ENCODE results near the gene ZFYVE9.
"Not testable (repeated sequence)": the region's sequence is repeated elsewhere in the genome, so short reads cannot be mapped to it uniquely, and the experiment has no call there.

Gene ZFYVE9

GRCh38 chr1:52127181-52128180, 14.4 kb upstream of the ZFYVE9 start:
- H3K9me3 ChIP-seq (ENCODE audit: control insufficient read depth, insufficient read depth, low read length): no peaks in the 10 kb centered on the region
- H3K4me3 ChIP-seq (ENCODE audit: low read depth, low read length): no peak overlapping the region
- H3K27me3 ChIP-seq (ENCODE audit: control insufficient read depth, insufficient read depth, low read length): no peaks in the 10 kb centered on the region
- no peaks in the 10 kb centered on the region for H3K36me3 ChIP-seq (ENCODE audit: control insufficient read depth, insufficient read depth, low read length)
- no peaks in the 10 kb centered on the region for H3K4me1 ChIP-seq (ENCODE audit: control insufficient read depth, insufficient read depth, low read length)
- no peak overlapping the region for H3K9ac ChIP-seq (ENCODE audit: low read depth, low read length)

- Histone ChIP-seq H3K4me3 (ENCODE audit: low read depth, low read length) (no peak overlapping the region), H3K9ac (ENCODE audit: low read depth, low read length) (no peak overlapping the region), H3K4me1 (ENCODE audit: control insufficient read depth, insufficient read depth, low read length) (peaks cover 5% of the 10 kb centered on the region)
Measured at GRCh38 chr1:52139817-52140540, 1.9 kb upstream of the ZFYVE9 start.

GRCh38 chr1:52140633-52141512, 1.0 kb upstream of the ZFYVE9 start:
- H3K4me3 ChIP-seq (ENCODE audit: low read depth, low read length): peak overlapping the region; percentile 93
- H3K36me3 ChIP-seq (ENCODE audit: control insufficient read depth, insufficient read depth, low read length): no peaks in the 10 kb centered on the region
- peaks cover 5% of the 10 kb centered on the region for H3K4me1 ChIP-seq (ENCODE audit: control insufficient read depth, insufficient read depth, low read length)
- H3K27me3 ChIP-seq (ENCODE audit: control insufficient read depth, insufficient read depth, low read length): peaks cover 16% of the 10 kb centered on the region
- no peak overlapping the region for H3K9ac ChIP-seq (ENCODE audit: low read depth, low read length)
- H3K9me3 ChIP-seq (ENCODE audit: control insufficient read depth, insufficient read depth, low read length): no peaks in the 10 kb centered on the region

More at GRCh38 chr1:52139817-52140540, 1.9 kb upstream of the ZFYVE9 start:
- Histone ChIP-seq H3K27me3 (ENCODE audit: control insufficient read depth, insufficient read depth, low read length) (peaks cover 16% of the 10 kb centered on the region), H3K9me3 (ENCODE audit: control insufficient read depth, insufficient read depth, low read length) (no peaks in the 10 kb centered on the region), H3K36me3 (ENCODE audit: control insufficient read depth, insufficient read depth, low read length) (no peaks in the 10 kb centered on the region)

- no peaks in the 10 kb centered on the region for H3K36me3 ChIP-seq (ENCODE audit: control insufficient read depth, insufficient read depth, low read length)
- H3K4me1 ChIP-seq (ENCODE audit: control insufficient read depth, insufficient read depth, low read length): peaks cover 5% of the 10 kb centered on the region
- peak overlapping the region; percentile 93 for H3K4me3 ChIP-seq (ENCODE audit: low read depth, low read length)
- H3K9ac ChIP-seq (ENCODE audit: low read depth, low read length): peak overlapping the region; percentile 90
- H3K27me3 ChIP-seq (ENCODE audit: control insufficient read depth, insufficient read depth, low read length): peaks cover 16% of the 10 kb centered on the region
- no peaks in the 10 kb centered on the region for H3K9me3 ChIP-seq (ENCODE audit: control insufficient read depth, insufficient read depth, low read length)
Measured at GRCh38 chr1:52142220-52143183, 613 bp downstream of the ZFYVE9 start.

- no peaks in the 10 kb centered on the region for H3K36me3 ChIP-seq (ENCODE audit: control insufficient read depth, insufficient read depth, low read length)
- H3K4me3 ChIP-seq (ENCODE audit: low read depth, low read length): no peak overlapping the region
- peaks cover 5% of the 10 kb centered on the region for H3K4me1 ChIP-seq (ENCODE audit: control insufficient read depth, insufficient read depth, low read length)
- H3K27me3 ChIP-seq (ENCODE audit: control insufficient read depth, insufficient read depth, low read length): peaks cover 10% of the 10 kb centered on the region
- no peak overlapping the region for H3K9ac ChIP-seq (ENCODE audit: low read depth, low read length)
- no peaks in the 10 kb centered on the region for H3K9me3 ChIP-seq (ENCODE audit: control insufficient read depth, insufficient read depth, low read length)
Measured at GRCh38 chr1:52145137-52145536, 3.2 kb downstream of the ZFYVE9 start.

- not testable (repeated sequence) for H3K9ac ChIP-seq (ENCODE audit: low read depth, low read length); H3K27me3 ChIP-seq (ENCODE audit: control insufficient read depth, insufficient read depth, low read length); H3K36me3 ChIP-seq (ENCODE audit: control insufficient read depth, insufficient read depth, low read length); H3K4me1 ChIP-seq (ENCODE audit: control insufficient read depth, insufficient read depth, low read length); H3K9me3 ChIP-seq (ENCODE audit: control insufficient read depth, insufficient read depth, low read length); H3K4me3 ChIP-seq (ENCODE audit: low read depth, low read length)
Measured at GRCh38 chr1:52150445-52150844, 8.6 kb downstream of the ZFYVE9 start.

- Histone ChIP-seq H3K9ac (ENCODE audit: low read depth, low read length) (no peak overlapping the region), H3K4me1 (ENCODE audit: control insufficient read depth, insufficient read depth, low read length) (no peaks in the 10 kb centered on the region), H3K9me3 (ENCODE audit: control insufficient read depth, insufficient read depth, low read length) (no peaks in the 10 kb centered on the region), H3K4me3 (ENCODE audit: low read depth, low read length) (no peak overlapping the region), H3K36me3 (ENCODE audit: control insufficient read depth, insufficient read depth, low read length) (no peaks in the 10 kb centered on the region), H3K27me3 (ENCODE audit: control insufficient read depth, insufficient read depth, low read length) (no peaks in the 10 kb centered on the region)
Measured at GRCh38 chr1:52150946-52151345, 9.1 kb downstream of the ZFYVE9 start.

GRCh38 chr1:52152572-52152971, 10.7 kb downstream of the ZFYVE9 start:
- H3K4me3 ChIP-seq (ENCODE audit: low read depth, low read length): no peak overlapping the region
- no peaks in the 10 kb centered on the region for H3K27me3 ChIP-seq (ENCODE audit: control insufficient read depth, insufficient read depth, low read length)
- no peak overlapping the region for H3K9ac ChIP-seq (ENCODE audit: low read depth, low read length)
- H3K9me3 ChIP-seq (ENCODE audit: control insufficient read depth, insufficient read depth, low read length): no peaks in the 10 kb centered on the region
- no peaks in the 10 kb centered on the region for H3K4me1 ChIP-seq (ENCODE audit: control insufficient read depth, insufficient read depth, low read length)
- no peaks in the 10 kb centered on the region for H3K36me3 ChIP-seq (ENCODE audit: control insufficient read depth, insufficient read depth, low read length)

GRCh38 chr1:52153010-52153409, 11.1 kb downstream of the ZFYVE9 start:
- Histone ChIP-seq H3K36me3 (ENCODE audit: control insufficient read depth, insufficient read depth, low read length) (peaks cover 2% of the 10 kb centered on the region), H3K4me1 (ENCODE audit: control insufficient read depth, insufficient read depth, low read length) (no peaks in the 10 kb centered on the region), H3K27me3 (ENCODE audit: control insufficient read depth, insufficient read depth, low read length) (no peaks in the 10 kb centered on the region), H3K4me3 (ENCODE audit: low read depth, low read length) (no peak overlapping the region), H3K9me3 (ENCODE audit: control insufficient read depth, insufficient read depth, low read length) (no peaks in the 10 kb centered on the region), H3K9ac (ENCODE audit: low read depth, low read length) (no peak overlapping the region)

- no peak overlapping the region for H3K9ac ChIP-seq (ENCODE audit: low read depth, low read length)
- H3K27me3 ChIP-seq (ENCODE audit: control insufficient read depth, insufficient read depth, low read length): no peaks in the 10 kb centered on the region
- no peaks in the 10 kb centered on the region for H3K4me1 ChIP-seq (ENCODE audit: control insufficient read depth, insufficient read depth, low read length)
- peaks cover 4% of the 10 kb centered on the region for H3K36me3 ChIP-seq (ENCODE audit: control insufficient read depth, insufficient read depth, low read length)
- H3K9me3 ChIP-seq (ENCODE audit: control insufficient read depth, insufficient read depth, low read length): peaks cover 2% of the 10 kb centered on the region
- no peak overlapping the region for H3K4me3 ChIP-seq (ENCODE audit: low read depth, low read length)
Measured at GRCh38 chr1:52153898-52154297, 12.0 kb downstream of the ZFYVE9 start.
